ENCODE measurements around the gene SKIDA1.

- TF ChIP-seq EZH2 (IDR thresholded peaks at IDR 0.05) (no peak), CTCF (IDR thresholded peaks at IDR 0.05) (no peak)
Measured at GRCh38 chr10:21506351-21506750, 19.1 kb downstream of the SKIDA1 start.

Measured in neural progenitor cell (in vitro differentiated cells).